SJSA1 (cell line): Measurements from ENCODE around the gene PRLR. TPM values are rescaled to one million over a fixed set of nuclear protein-coding genes. Genes with fewer than 3 reads are reported as not detected.

Experiments used
- DNase-seq, 2 experiments: peaks; one replicate each; pipeline ENCODE4 v3.0.0-alpha.2; 2015 to 2020; ENCODE audit warnings: low spot score in 2 of 2, low read depth in 1 of 2
- H3K27ac ChIP-seq: fragments of 250-450 bp; sonication (Bioruptor Pico); 2 replicates; pipeline ENCODE4 v1.5.1; 2020; ENCODE audit warnings: mild to moderate bottlenecking, moderate library complexity
- H3K27me3 ChIP-seq: fragments of 250-450 bp; sonication (Bioruptor Pico); replicated peaks from 2 replicates; pipeline ENCODE4 v1.5.1; 2020; ENCODE audit warnings: mild to moderate bottlenecking, moderate library complexity
- H3K36me3 ChIP-seq: fragments of 250-450 bp; sonication (Bioruptor Pico); 2 replicates; pipeline ENCODE4 v1.5.1; 2020; ENCODE audit warnings: mild to moderate bottlenecking
- H3K4me1 ChIP-seq: fragments of 250-450 bp; sonication (Bioruptor Pico); replicated peaks from 2 replicates; pipeline ENCODE4 v1.6.1; 2021; ENCODE audit warnings: mild to moderate bottlenecking
- H3K4me3 ChIP-seq: fragments of 250-450 bp; sonication (Bioruptor Pico); 2 replicates; pipeline ENCODE4 v1.5.1; 2020; ENCODE audit warnings: mild to moderate bottlenecking
- H3K9me3 ChIP-seq: fragments of 250-450 bp; sonication (Bioruptor Pico); replicated peaks from 2 replicates; pipeline ENCODE4 v1.5.1; 2020; ENCODE audit warnings: mild to moderate bottlenecking
- total RNA-seq: library from RNA; depleted of rRNA; stranded (reverse); fragments of >200 nt; shearing (Covaris generic); gene quantifications from 2 replicates; pipeline ENCODE4 v1.2.3, GENCODE V29; 2014

Gene PRLR
- total RNA-seq, 1 experiment from 2014 or later, result 0.05 TPM

DNA sequence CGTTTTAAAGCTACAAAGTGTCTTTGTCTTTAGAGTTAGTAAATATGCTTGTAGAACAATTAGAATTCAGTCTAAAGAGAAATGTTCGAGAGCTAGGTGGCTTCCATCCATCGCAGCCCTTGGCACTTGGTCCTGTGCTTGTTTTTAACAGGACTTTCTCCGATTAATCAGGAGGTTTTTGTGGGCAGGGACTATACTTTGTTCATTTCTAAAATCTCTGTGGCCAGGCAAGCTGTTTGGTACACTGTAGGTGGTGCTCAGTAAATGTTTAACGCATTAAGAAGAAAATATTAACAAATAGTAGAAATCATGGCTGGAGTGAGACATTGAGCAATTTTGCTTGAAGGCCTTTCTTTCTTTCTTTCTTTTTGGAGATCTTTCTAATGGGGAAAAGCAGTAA is 203.3 kb downstream of the PRLR start:
- no peaks in the 10 kb centered on the region for H3K4me1 ChIP-seq
- no peaks in the 10 kb centered on the region for H3K27me3 ChIP-seq
- no peak overlapping the region for H3K27ac ChIP-seq
- DNase-seq, result no peak
- no peaks in the 10 kb centered on the region for H3K36me3 ChIP-seq
- H3K4me3 ChIP-seq, result no peak overlapping the region
- no peaks in the 10 kb centered on the region for H3K9me3 ChIP-seq

DNA sequence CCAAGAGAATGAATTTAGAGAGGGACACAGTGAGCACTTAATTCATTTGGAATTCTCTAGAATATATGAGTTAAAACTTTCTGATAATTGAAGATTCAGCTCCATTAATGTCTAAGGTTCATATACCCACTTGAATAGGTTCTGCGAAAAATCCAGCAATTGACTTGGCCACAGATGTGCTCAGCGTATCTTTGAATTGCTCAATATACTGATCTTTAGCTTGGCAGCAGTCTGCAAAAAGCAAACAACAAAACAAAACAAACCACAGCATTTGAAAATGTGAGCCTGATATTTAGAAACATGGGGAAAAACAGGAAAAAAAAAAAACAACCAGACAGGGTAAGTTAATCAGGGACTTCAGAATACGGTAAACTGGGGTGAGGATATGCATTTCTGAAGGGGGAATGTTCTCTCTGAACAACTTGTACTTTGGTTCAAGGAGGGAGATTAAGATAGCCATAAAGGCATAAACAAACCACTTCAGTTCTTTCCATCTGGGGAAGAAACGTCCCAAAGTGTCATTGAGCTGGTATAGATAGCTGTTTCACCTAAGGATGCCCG is 203.9 kb downstream of the PRLR start:
- no peak overlapping the region for H3K4me3 ChIP-seq
- no peaks in the 10 kb centered on the region for H3K4me1 ChIP-seq
- H3K27ac ChIP-seq, result no peak overlapping the region
- H3K27me3 ChIP-seq, result no peaks in the 10 kb centered on the region
- H3K36me3 ChIP-seq, result no peaks in the 10 kb centered on the region
- no peaks in the 10 kb centered on the region for H3K9me3 ChIP-seq
- DNase-seq, result no peak

DNA sequence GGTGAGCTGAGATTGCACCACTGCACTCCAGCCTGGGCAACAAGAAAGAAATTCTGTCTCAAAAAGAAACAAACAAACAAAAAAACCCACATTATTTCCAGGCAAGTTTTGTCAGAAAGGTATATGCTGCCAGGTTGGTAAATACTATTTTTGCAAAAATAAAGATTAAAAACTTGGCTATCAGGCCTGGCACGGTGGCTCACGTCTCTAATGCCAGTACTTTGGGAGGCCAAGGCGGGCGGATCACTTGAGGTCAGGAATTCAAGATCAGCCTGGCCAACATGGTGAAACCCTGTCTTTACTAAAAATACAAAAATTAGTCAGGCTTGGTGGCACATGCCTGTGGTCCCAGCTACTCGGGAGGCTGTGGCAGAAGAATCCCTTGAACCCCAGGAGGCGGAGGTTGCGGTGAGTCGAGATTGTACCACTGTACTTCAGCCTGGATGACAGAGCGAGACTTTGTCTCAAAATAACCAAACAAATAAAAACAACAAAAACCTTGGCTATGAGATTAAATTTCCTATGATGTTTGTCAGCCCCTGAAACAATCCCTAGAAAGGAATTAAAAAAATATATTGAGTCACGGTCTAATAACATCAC is 205.3 kb downstream of the PRLR start:
- Histone ChIP-seq H3K36me3 (no peaks in the 10 kb centered on the region), H3K4me1 (no peaks in the 10 kb centered on the region), H3K27ac (no peak overlapping the region), H3K9me3 (no peaks in the 10 kb centered on the region), H3K27me3 (no peaks in the 10 kb centered on the region), H3K4me3 (no peak overlapping the region)
- DNase-seq, result no peak

DNA sequence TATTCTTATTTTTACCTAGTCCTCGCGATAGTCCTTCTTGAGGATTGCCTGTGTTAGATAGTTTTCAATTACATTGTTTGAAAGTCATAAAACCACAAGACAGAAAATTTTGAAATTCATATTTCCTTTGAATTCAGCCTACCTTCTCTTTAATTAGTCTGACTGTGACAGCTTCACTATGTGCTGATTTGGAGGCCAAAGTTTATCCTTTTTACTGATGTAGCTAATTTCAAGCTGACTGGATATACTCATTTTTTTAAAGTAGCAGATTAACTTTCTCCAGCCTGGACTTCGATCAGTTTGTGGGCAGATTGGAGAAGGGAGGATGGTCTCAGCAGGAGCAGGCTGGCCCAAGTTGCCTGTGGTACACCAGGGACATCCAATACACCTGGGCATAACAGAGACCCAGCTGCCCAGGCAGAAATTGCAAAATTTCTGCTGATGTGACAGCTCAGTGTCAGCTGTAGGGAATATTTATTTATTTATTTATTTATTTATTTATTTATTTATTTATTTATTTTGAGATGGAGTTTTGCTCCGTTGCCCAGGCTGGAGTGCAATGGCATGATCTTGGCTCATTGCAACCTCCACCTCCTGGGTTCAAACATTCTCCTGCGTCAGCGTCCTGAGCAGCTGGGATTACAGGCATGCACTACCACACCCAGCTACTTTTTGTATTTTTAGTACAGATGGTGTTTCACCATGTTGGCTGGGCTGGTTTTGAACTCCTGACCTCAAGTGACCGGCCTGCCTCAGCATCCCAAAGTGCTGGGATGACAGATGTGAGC is 206.7 kb downstream of the PRLR start:
- no peaks in the 10 kb centered on the region for H3K4me1 ChIP-seq
- H3K9me3 ChIP-seq, result no peaks in the 10 kb centered on the region
- H3K36me3 ChIP-seq, result no peaks in the 10 kb centered on the region
- DNase-seq, result no peak
- H3K4me3 ChIP-seq, result no peak overlapping the region
- no peak overlapping the region for H3K27ac ChIP-seq
- no peaks in the 10 kb centered on the region for H3K27me3 ChIP-seq

DNA sequence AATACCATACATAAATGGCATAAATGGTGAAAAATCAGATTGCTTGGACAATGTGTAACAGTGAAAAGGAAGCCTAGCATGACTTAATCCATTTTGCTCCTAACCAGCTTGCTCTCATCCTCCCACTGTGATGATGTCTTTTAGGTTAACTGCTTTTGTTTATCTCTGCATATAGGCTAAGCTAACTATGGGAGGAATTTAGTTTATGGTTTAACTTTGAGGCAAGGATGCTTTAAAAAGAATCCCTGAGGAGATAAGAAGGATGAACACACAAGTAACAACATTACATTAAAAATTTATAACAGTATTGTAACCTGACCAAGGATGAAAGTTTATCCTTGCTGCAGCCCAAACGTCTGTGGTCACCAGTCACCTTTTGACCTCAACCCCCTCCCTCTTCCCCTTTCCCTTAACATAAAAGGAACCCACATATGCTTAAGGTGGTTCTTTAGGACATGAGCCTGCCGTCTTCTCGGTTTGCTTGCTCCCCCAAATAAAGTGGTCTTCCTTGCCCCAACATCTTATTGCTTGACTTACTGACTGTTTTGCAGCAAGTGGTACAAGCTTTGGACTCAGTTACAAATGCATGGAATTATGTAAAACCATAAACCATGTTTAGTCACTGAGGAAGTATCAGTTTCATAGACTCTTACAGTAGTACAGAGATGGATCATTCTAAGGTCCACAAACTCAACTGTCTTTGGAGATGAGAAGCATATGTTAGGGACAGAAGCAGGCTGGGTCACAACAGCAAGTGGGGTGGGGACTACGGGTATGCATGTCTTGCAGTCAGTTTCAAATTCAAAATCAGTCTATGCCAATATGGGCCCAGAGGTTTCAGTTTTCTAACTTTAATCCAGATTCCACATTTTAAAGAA is 213.9 kb downstream of the PRLR start:
- Histone ChIP-seq H3K9me3 (no peaks in the 10 kb centered on the region), H3K27ac (no peak overlapping the region), H3K36me3 (no peaks in the 10 kb centered on the region), H3K27me3 (no peaks in the 10 kb centered on the region), H3K4me1 (no peaks in the 10 kb centered on the region), H3K4me3 (no peak overlapping the region)
- DNase-seq, result no peak

DNA sequence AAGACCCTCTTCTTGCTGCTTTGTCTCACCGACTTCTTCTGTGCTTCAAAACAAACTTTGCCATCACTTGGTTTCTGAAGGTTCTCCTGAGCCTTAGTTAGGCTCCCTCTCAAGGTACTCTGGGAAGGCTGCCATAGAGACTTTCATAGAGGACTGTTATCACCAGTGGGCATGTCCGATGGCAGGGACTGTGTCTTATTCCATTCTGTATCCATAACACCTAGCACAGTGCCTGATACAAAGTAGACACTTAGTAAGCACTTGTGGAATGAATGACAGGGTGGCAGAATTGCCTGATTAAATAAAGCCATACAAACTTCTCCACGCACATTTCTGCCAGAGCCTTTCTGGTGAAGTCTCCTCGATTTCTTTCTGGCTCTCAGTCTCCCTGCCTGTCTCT is 215.2 kb downstream of the PRLR start:
- Histone ChIP-seq H3K4me3 (no peak overlapping the region), H3K36me3 (no peaks in the 10 kb centered on the region), H3K9me3 (no peaks in the 10 kb centered on the region), H3K27ac (no peak overlapping the region), H3K27me3 (no peaks in the 10 kb centered on the region), H3K4me1 (no peaks in the 10 kb centered on the region)
- no peak for DNase-seq

DNA sequence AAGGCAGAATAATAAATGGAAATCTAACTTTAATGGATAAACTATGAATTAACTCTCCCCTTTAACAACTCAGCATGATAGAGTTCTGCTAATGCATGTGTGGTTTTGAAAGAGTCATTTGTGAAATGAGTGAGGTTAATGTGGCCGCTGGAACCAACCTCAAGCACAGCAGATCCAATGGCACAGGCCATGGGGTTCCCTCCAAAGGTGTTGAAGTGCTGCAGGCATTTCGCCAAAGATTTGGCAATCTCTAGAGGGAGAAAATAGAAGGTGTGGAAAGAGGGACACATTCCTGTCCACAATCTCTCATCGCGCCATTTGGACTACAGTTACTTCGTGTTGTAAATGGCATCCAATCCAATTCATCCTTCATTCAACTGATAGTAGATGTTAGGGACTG is 217.5 kb downstream of the PRLR start:
- H3K27me3 ChIP-seq, result no peaks in the 10 kb centered on the region
- no peak for DNase-seq
- H3K4me3 ChIP-seq, result no peak overlapping the region
- peaks cover 8% of the 10 kb centered on the region; the same call in 1 of the 2 replicates for H3K4me1 ChIP-seq
- no peak overlapping the region for H3K27ac ChIP-seq
- no peaks in the 10 kb centered on the region for H3K9me3 ChIP-seq
- no peaks in the 10 kb centered on the region for H3K36me3 ChIP-seq

DNA sequence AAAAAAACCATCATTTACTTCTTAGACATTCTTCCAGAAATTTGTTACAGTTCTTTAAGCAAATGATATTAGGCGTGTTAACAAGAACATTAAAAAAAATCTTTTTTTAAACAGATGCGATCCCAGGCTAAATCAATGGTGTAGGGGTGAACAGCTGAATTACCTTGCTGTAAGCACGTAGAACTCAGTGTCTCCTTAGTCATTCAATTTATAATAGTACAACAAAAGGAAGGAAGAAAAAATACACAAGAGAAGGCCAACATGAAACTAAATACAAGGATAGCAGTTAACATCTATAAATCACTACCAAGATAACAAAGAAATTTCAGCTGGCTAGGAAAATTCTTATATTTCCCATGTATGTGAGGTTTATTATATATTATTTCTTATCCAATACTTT is 217.9 kb downstream of the PRLR start:
- Histone ChIP-seq H3K4me1 (peaks cover 8% of the 10 kb centered on the region; the same call in 1 of the 2 replicates), H3K9me3 (no peaks in the 10 kb centered on the region), H3K36me3 (no peaks in the 10 kb centered on the region), H3K27me3 (no peaks in the 10 kb centered on the region), H3K27ac (no peak overlapping the region), H3K4me3 (no peak overlapping the region)
- DNase-seq, result no peak

DNA sequence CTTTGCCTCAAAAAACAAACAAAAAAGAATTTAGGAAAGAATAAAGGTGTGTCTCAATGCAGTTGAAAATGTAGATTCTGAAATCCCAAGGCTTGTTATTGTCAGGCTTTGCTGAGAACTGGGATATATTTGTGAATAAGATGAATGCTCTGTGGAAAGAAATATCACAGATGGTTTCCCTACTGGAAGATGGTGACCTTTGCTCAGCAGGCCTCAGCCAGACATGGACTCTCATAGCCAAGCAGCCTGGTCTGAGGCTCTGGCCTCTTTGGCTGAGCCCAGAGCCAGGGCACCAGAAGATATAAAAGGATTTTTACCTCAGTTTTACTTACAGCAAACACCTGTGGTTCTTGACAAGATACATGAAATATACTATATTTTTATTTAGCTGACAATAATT is 219.6 kb downstream of the PRLR start:
- H3K36me3 ChIP-seq, result no peaks in the 10 kb centered on the region
- no peak overlapping the region for H3K4me3 ChIP-seq
- DNase-seq, result no peak
- peaks cover 8% of the 10 kb centered on the region; the same call in 1 of the 2 replicates for H3K4me1 ChIP-seq
- H3K27me3 ChIP-seq, result no peaks in the 10 kb centered on the region
- H3K9me3 ChIP-seq, result no peaks in the 10 kb centered on the region
- no peak overlapping the region for H3K27ac ChIP-seq

DNA sequence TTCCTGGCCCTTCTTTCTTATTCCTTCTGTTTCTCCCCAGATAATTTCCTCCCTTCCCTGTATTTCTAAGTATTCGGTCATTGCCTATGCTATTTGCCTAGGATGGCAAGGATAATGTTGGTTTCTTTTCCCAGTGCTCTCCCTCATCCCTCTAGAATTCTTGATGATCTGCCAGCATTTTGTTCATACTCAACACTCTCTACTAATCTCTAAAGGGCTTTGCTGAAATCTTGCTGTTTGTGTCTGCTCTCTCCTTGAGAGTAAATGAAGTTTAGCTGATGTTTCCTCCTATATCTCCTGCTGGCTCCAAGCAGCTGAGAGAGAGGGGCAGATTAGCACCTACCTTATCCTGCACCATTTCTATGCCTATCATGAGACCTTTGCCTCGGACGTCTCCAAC is 220.6 kb downstream of the PRLR start:
- Histone ChIP-seq H3K4me1 (peaks cover 8% of the 10 kb centered on the region; the same call in 1 of the 2 replicates), H3K9me3 (no peaks in the 10 kb centered on the region), H3K27me3 (no peaks in the 10 kb centered on the region), H3K27ac (no peak overlapping the region), H3K4me3 (no peak overlapping the region), H3K36me3 (no peaks in the 10 kb centered on the region)
- DNase-seq, result no peak

DNA sequence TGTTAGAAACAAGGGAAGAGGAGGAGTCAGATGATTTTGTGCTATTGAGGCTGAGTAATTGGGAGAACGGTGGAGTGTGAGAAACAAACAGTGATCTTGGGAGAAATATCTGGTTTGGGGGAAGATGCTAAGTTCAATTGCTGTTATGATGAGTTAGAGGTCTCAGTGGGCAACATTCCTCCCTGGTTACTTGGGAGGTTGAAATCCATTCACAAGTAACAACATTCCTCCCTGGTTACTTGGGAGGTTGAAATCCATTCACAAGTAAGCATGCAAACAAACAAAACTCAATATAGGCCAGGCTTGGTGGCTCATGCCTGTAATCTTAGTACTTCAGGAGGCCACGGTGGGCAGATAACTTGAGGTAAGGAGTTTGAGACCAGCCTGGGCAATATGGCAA is 221.3 kb downstream of the PRLR start:
- Histone ChIP-seq H3K27ac (no peak overlapping the region), H3K4me3 (no peak overlapping the region), H3K36me3 (no peaks in the 10 kb centered on the region), H3K27me3 (no peaks in the 10 kb centered on the region), H3K4me1 (peaks cover 8% of the 10 kb centered on the region; the same call in 1 of the 2 replicates), H3K9me3 (no peaks in the 10 kb centered on the region)
- peak in 1 of 2 experiments; percentile 21 for DNase-seq

DNA sequence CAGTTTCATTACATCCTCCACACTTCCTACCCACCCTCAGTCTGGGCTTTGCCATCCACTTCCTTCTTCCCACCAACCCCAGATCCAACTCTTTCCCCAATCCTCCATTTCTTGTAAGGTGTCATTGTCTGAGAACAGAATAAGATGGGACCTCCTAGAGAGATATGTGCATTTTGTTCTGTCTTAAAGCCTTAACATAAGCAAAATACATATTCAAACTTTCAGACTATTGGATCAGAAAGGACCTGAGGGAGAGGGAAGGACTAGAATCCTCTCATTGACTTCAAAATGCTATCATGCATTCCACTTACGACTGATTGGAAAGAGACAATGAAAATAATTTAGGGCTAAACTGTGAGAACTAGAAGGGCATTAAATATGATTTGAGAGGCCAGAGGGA is 225.5 kb downstream of the PRLR start:
- H3K36me3 ChIP-seq, result no peaks in the 10 kb centered on the region
- peaks cover 8% of the 10 kb centered on the region; the same call in 1 of the 2 replicates for H3K4me1 ChIP-seq
- H3K9me3 ChIP-seq, result no peaks in the 10 kb centered on the region
- no peak for DNase-seq
- H3K4me3 ChIP-seq, result no peak overlapping the region
- no peaks in the 10 kb centered on the region for H3K27me3 ChIP-seq
- no peak overlapping the region for H3K27ac ChIP-seq

DNA sequence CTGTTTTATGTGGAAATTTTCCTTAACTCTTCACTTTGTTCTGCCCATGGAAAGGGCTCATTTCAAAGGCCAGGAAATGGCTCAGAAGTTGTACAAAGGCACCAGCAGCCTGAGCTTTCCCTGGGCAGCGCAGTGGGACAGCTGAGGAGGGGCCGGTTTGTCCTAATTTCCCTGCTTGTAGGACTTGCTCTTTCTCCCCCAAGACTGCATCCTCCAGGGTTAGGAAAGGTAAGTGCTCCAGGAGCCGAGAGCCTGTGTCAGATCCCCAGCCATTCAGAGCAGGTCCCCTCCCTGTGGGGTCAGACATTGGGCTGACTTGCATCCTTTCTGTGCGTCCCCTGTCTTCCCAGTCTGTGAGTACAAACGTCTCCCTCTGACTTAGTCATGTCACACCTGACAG is 226.1 kb downstream of the PRLR start:
- Histone ChIP-seq H3K27ac (no peak overlapping the region), H3K27me3 (no peaks in the 10 kb centered on the region), H3K4me3 (no peak overlapping the region), H3K9me3 (no peaks in the 10 kb centered on the region), H3K4me1 (peaks cover 7% of the 10 kb centered on the region; the same call in 1 of the 2 replicates), H3K36me3 (no peaks in the 10 kb centered on the region)
- no peak for DNase-seq
